SU-DHL-6 (cell line): ENCODE results near the gene ACER2.
"Not testable (repeated sequence)": the region's sequence is repeated elsewhere in the genome, so short reads cannot be mapped to it uniquely, and the experiment has no call there.

Experiments
- H2AFZ ChIP-seq: fragments of 200-600 bp; sonication (generic); 2 replicates; pipeline ENCODE4 v1.6.1; 2014; ENCODE audit warnings: low read depth, mild to moderate bottlenecking, moderate library complexity, mixed read lengths, antibody characterized with exemption, low read length; ENCODE audit not compliant: severe bottlenecking
- H3F3A ChIP-seq: fragments of 200-600 bp; shearing (Covaris generic); 2 replicates; pipeline ENCODE4 v1.6.0; 2016; ENCODE audit warnings: antibody characterized with exemption, mild to moderate bottlenecking; ENCODE audit not compliant: insufficient read depth
- H3K27ac ChIP-seq: fragments of 200-600 bp; sonication (generic); 2 replicates; pipeline ENCODE4 v1.5.1; 2016; ENCODE audit warnings: low read depth, mild to moderate bottlenecking, low read length, moderate library complexity, mixed read lengths
- H3K27me3 ChIP-seq: fragments of 200-600 bp; sonication (generic), shearing (Covaris generic); 2 replicates; pipeline ENCODE4 v1.6.0; 2014; ENCODE audit warnings: mild to moderate bottlenecking, low read length
- H3K36me3 ChIP-seq: fragments of 200-600 bp; sonication (generic); 2 replicates; pipeline ENCODE4 v1.6.1; 2014; ENCODE audit warnings: mild to moderate bottlenecking, low read length, mixed read lengths
- H3K4me2 ChIP-seq: fragments of 300-600, 200-600 bp; shearing (Covaris generic), sonication (generic); 2 replicates; pipeline ENCODE4 v1.6.0; 2014; ENCODE audit warnings: low read length, low read depth, mild to moderate bottlenecking; ENCODE audit not compliant: poor library complexity, severe bottlenecking
- H3K4me3 ChIP-seq: fragments of 200-600 bp; sonication (generic); 2 replicates; pipeline ENCODE4 v1.5.1; 2014; ENCODE audit warnings: antibody characterized with exemption, low read length, mild to moderate bottlenecking, mixed read lengths; ENCODE audit not compliant: insufficient read depth, poor library complexity, severe bottlenecking
- H3K79me2 ChIP-seq: fragments of 200-600 bp; sonication (generic); 2 replicates; pipeline ENCODE4 v1.6.1; 2014; ENCODE audit warnings: mild to moderate bottlenecking, low read length, moderate library complexity; ENCODE audit not compliant: insufficient read depth
- H3K9ac ChIP-seq: fragments of 200-600 bp; sonication (generic); 2 replicates; pipeline ENCODE4 v1.7.0; 2014; ENCODE audit warnings: mild to moderate bottlenecking, low read length
- H3K9me2 ChIP-seq: fragments of 200-600 bp; sonication (generic); replicated peaks from 2 replicates; pipeline ENCODE4 v1.6.1; 2014; ENCODE audit warnings: low read length; ENCODE audit not compliant: insufficient read depth
- H3K9me3 ChIP-seq: fragments of 200-600 bp; sonication (generic); 2 replicates; pipeline ENCODE4 v1.6.1; 2014; ENCODE audit warnings: low read length, mixed read lengths; ENCODE audit not compliant: insufficient read depth
- H4K20me1 ChIP-seq: fragments of 200-600 bp; sonication (generic); 2 replicates; pipeline ENCODE4 v1.6.1; 2014; ENCODE audit warnings: low read depth, mild to moderate bottlenecking, antibody characterized with exemption, low read length, moderate library complexity, mixed read lengths
- CTCF ChIP-seq: fragments of 200-600 bp; sonication (generic); IDR thresholded peaks from one replicate; pipeline ENCODE4 v1.5.1; 2017; ENCODE audit warnings: antibody characterized with exemption, mild to moderate bottlenecking, low read length, moderate library complexity; ENCODE audit not compliant: insufficient read depth, poor library complexity, severe bottlenecking
- EZH2phosphoT487 ChIP-seq: fragments of 200-600 bp; sonication (generic), shearing (Covaris generic); conservative IDR thresholded peaks from 2 replicates; pipeline ENCODE4 v1.6.1; 2018; ENCODE audit warnings: mild to moderate bottlenecking, antibody characterized with exemption, low read length, moderate library complexity, mixed read lengths

Gene ACER2

GRCh38 chr9:19386502-19387044, 22.2 kb upstream of the ACER2 start:
- Histone ChIP-seq H3K4me3 (no peak overlapping the region), H3K36me3 (no peaks in the 10 kb centered on the region), H3K9me3 (no peaks in the 10 kb centered on the region), H2AFZ (no peak overlapping the region), H3K9ac (no peak overlapping the region), H3K27me3 (no peaks in the 10 kb centered on the region), H3K27ac (no peak overlapping the region), H3K79me2 (no peaks in the 10 kb centered on the region), H3F3A (peaks cover 10% of the 10 kb centered on the region), H3K9me2 (no peaks in the 10 kb centered on the region), H3K4me2 (no peak overlapping the region), H4K20me1 (no peaks in the 10 kb centered on the region)
- TF ChIP-seq EZH2phosphoT487 (no peak), CTCF (no peak)

- H3K4me3 ChIP-seq = no peak overlapping the region
- H4K20me1 ChIP-seq = no peaks in the 10 kb centered on the region
- no peaks in the 10 kb centered on the region for H3K9me3 ChIP-seq
- no peak overlapping the region for H2AFZ ChIP-seq
- no peaks in the 10 kb centered on the region for H3K79me2 ChIP-seq
- H3K36me3 ChIP-seq = no peaks in the 10 kb centered on the region
- no peaks in the 10 kb centered on the region for H3K27me3 ChIP-seq
- no peak overlapping the region for H3K4me2 ChIP-seq
- no peaks in the 10 kb centered on the region for H3K9me2 ChIP-seq
- no peak for TF ChIP-seq EZH2phosphoT487
- TF ChIP-seq CTCF = no peak
- no peak overlapping the region for H3K27ac ChIP-seq
- peaks cover 2% of the 10 kb centered on the region for H3F3A ChIP-seq
- H3K9ac ChIP-seq = no peak overlapping the region
Observed at GRCh38 chr9:19387317-19387716, 21.5 kb upstream of the ACER2 start.

GRCh38 chr9:19389539-19389938, 19.3 kb upstream of the ACER2 start:
- not testable (repeated sequence) for H3K36me3 ChIP-seq, H3F3A ChIP-seq, H3K4me2 ChIP-seq, H3K9ac ChIP-seq, H4K20me1 ChIP-seq, H3K27me3 ChIP-seq, H3K79me2 ChIP-seq, H3K27ac ChIP-seq, H3K9me3 ChIP-seq, H2AFZ ChIP-seq, H3K4me3 ChIP-seq, H3K9me2 ChIP-seq

GRCh38 chr9:19397845-19398244, 11.0 kb upstream of the ACER2 start:
- Histone ChIP-seq H2AFZ (no peak overlapping the region), H4K20me1 (no peaks in the 10 kb centered on the region), H3K4me2 (no peak overlapping the region)

GRCh38 chr9:19403231-19403630, 5.6 kb upstream of the ACER2 start:
- not testable (repeated sequence) for H3K9me2 ChIP-seq, H3K9me3 ChIP-seq, H3K9ac ChIP-seq, H4K20me1 ChIP-seq, H3F3A ChIP-seq, H3K27me3 ChIP-seq, H3K27ac ChIP-seq, H3K36me3 ChIP-seq, H3K4me2 ChIP-seq, H2AFZ ChIP-seq, H3K79me2 ChIP-seq, H3K4me3 ChIP-seq

More at GRCh38 chr9:19397845-19398244, 11.0 kb upstream of the ACER2 start:
- H3F3A ChIP-seq = no peaks in the 10 kb centered on the region
- no peaks in the 10 kb centered on the region for H3K27me3 ChIP-seq
- H3K9me3 ChIP-seq = no peaks in the 10 kb centered on the region
- no peaks in the 10 kb centered on the region for H3K36me3 ChIP-seq
- no peaks in the 10 kb centered on the region for H3K9me2 ChIP-seq
- H3K4me3 ChIP-seq = no peak overlapping the region
- H3K9ac ChIP-seq = no peak overlapping the region
- TF ChIP-seq EZH2phosphoT487 = no peak
- TF ChIP-seq CTCF = no peak
- H3K27ac ChIP-seq = no peak overlapping the region
- H3K79me2 ChIP-seq = no peaks in the 10 kb centered on the region
